HEK293T (cell line): ENCODE results near the gene ALOX5.

Experiments
- CTBP1 ChIP-seq: fragments of 450-650 bp; IDR thresholded peaks from 2 replicates; pipeline ENCODE4 v1.6.1; 2016; ENCODE audit warnings: borderline replicate concordance
- ELF4 ChIP-seq: fragments of 450-650 bp; IDR thresholded peaks from 2 replicates; pipeline ENCODE4 v1.6.1; 2017; ENCODE audit warnings: antibody characterized with exemption
- FOXA1 ChIP-seq: fragments of 450-650 bp; IDR thresholded peaks from 2 replicates; pipeline ENCODE4 v1.6.1; 2016; ENCODE audit warnings: mild to moderate bottlenecking
- FOXK2 ChIP-seq: fragments of 450-650 bp; IDR thresholded peaks from 2 replicates; pipeline ENCODE4 v1.6.1; 2016; ENCODE audit warnings: mild to moderate bottlenecking
- FOXM1 ChIP-seq: fragments of 450-650 bp; IDR thresholded peaks from 2 replicates; pipeline ENCODE4 v1.6.1; 2017; ENCODE audit warnings: mild to moderate bottlenecking, borderline replicate concordance
- L3MBTL2 ChIP-seq: fragments of 450-650 bp; conservative IDR thresholded peaks from 2 replicates; pipeline ENCODE4 v1.6.1; 2016; ENCODE audit warnings: mild to moderate bottlenecking
- NFRKB ChIP-seq: fragments of 450-650 bp; IDR thresholded peaks from 2 replicates; pipeline ENCODE4 v1.6.1; 2016; ENCODE audit warnings: mild to moderate bottlenecking, moderate library complexity
- SP1 ChIP-seq: fragments of 450-650 bp; IDR thresholded peaks from 2 replicates; pipeline ENCODE4 v1.6.1; 2017
- TARDBP ChIP-seq: fragments of 450-650 bp; IDR thresholded peaks from 2 replicates; pipeline ENCODE4 v1.6.1; 2016
- TF ChIP-seq, protein P1 (sequence below): fragments of 450-650 bp; IDR thresholded peaks from 2 replicates; pipeline ENCODE4 v1.6.1; 2016

DNA sequence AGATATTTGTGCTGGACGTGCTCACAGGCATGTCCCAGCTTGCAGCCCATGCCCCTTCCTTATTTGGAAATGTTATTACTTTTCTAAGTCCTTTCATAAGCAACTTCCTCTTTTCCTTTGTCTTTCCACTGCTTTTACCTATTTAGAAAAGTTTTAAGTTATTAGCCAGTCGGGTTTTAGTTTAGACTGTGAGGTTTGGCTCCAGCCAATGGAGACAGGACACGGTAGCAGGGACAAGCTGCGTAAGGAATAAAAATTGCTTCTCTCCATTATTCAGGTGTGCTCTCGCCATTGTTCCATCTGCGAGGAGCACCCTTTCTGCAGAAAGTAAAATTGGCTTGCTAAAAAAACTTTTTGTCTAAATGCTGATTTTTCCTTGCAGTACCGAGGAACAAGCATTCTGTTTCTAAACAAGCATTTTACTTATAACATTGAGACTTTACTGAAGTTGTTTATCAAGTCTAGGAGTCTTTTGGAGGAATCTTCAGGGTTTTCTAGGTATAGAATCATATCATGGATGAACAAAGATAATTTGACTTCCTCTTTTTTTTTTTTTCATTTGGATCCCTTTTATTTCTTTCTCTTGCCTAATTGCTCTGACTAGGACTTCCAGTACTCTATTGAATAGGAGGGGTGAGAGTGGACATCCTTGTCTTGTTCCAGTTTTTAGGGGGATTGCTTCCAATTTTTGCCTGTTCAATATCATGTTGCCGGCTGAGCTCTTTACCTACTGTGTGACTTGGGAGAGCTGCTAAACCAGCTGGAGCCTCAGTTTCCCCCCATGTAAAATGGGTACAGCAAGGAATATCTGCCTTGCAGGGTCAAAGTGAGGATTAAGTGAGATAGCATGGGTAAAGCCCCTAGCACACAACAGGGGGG is 63.8 kb downstream of the ALOX5 start:
- TF ChIP-seq FOXM1 (no peak), TARDBP (no peak), CTBP1 (no peak), FOXK2 (no peak), FOXA1 (no peak), ELF4 (no peak), SP1 (no peak), L3MBTL2 (no peak), NFRKB (no peak)
- TF ChIP-seq, protein P1, sequence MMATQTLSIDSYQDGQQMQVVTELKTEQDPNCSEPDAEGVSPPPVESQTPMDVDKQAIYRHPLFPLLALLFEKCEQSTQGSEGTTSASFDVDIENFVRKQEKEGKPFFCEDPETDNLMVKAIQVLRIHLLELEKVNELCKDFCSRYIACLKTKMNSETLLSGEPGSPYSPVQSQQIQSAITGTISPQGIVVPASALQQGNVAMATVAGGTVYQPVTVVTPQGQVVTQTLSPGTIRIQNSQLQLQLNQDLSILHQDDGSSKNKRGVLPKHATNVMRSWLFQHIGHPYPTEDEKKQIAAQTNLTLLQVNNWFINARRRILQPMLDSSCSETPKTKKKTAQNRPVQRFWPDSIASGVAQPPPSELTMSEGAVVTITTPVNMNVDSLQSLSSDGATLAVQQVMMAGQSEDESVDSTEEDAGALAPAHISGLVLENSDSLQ = no peak
